Heart left ventricle (tissue), 13 donors: ENCODE measurements around the gene TADA3.

Experiments used
- POLR2A ChIP-seq, 2 donors: fragments of 450-650 bp; IDR thresholded peaks; one replicate each; pipeline ENCODE4 v1.6.1; 2017; ENCODE audit warnings: antibody characterized with exemption in 2 of 2, mild to moderate bottlenecking in 2 of 2, moderate library complexity in 2 of 2
- TF ChIP-seq, protein P1 (sequence below), 12 donors: fragments of 200-600 bp; sonication (generic) in 4 of 12; IDR thresholded peaks; one replicate each; pipeline versions ENCODE4 v1.5.0 to v1.8.0; 2018 to 2022; ENCODE audit warnings: antibody characterized with exemption in 12 of 12, mild to moderate bottlenecking in 5 of 12
- donor health status: ischemic (EF 13 %, LVEDD 7.1; RV severe dilation, severe dysfunction).
- donor health status: DM: no; HTN: yes; CAD: no.
- donor health status: DM: no; HTN: no; CAD: no.
- donor health status: ischemic (EF 25% LVEDD 6.9; RV normal size, moderate dysfunction).
- donor health status: ischemic (EF 25% LVEDD 5.7; RV mildly dilated, moderate dysfunction).
- donor health status: ischemic (EF 35%, LVEDD 5.7; RV mildly dilated, moderate dysfunction).
- donor health status: nonischemic (EF 11% LVEDD 7.7; RV severe dilation, severe dysfunction).
- donor health status: DM: yes; HTN: yes; CAD: no.
- donor health status: PGD.
- donor health status: ischemic (EF 29% LVEDD 5.4; RV normal size, mild dysfunction).
- donor health status: nonischemic (EF 23%, LVEDD 6.1; RV moderate dilation, normal function).

DNA sequence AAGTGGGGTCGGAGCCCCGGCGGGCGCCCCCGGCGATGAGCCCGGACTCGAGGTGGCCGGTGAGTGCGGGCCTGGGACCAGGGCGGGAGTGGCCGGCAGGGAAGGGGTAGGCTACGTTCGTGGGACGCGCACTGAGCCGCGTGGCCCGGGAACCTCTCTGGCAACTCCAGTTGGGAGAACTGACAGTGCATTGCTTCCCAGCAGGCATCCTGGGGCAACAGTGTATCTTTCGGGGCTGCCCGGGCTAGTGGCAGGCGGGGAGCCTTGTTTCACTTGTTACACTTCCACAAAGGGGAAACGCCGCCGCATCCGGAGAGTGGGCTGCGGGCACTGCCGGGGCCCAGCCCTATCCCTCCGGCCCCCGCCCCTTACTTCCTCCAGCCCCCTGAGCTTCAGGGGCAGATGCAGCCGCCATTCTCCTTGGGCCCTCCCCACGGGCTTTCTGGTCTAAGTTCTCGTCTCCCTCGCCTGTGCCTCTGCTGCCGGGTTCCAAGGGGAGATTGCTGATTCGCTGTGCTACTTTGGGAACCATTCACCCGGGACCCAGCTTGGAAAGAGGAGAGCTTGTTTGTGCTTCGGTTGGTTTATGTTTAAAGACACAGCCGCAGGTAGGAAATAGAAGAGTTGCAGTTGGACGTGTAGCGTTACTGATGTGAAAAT, 60.1 kb downstream of the TADA3 start:
- TF ChIP-seq, protein P1, sequence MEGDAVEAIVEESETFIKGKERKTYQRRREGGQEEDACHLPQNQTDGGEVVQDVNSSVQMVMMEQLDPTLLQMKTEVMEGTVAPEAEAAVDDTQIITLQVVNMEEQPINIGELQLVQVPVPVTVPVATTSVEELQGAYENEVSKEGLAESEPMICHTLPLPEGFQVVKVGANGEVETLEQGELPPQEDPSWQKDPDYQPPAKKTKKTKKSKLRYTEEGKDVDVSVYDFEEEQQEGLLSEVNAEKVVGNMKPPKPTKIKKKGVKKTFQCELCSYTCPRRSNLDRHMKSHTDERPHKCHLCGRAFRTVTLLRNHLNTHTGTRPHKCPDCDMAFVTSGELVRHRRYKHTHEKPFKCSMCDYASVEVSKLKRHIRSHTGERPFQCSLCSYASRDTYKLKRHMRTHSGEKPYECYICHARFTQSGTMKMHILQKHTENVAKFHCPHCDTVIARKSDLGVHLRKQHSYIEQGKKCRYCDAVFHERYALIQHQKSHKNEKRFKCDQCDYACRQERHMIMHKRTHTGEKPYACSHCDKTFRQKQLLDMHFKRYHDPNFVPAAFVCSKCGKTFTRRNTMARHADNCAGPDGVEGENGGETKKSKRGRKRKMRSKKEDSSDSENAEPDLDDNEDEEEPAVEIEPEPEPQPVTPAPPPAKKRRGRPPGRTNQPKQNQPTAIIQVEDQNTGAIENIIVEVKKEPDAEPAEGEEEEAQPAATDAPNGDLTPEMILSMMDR (IDR thresholded peaks at IDR 0.05) = no peak
- no peak for TF ChIP-seq POLR2A (IDR thresholded peaks at IDR 0.05)
